ENCODE data around the gene P2RX1.

The P2RX1 gene

DNA sequence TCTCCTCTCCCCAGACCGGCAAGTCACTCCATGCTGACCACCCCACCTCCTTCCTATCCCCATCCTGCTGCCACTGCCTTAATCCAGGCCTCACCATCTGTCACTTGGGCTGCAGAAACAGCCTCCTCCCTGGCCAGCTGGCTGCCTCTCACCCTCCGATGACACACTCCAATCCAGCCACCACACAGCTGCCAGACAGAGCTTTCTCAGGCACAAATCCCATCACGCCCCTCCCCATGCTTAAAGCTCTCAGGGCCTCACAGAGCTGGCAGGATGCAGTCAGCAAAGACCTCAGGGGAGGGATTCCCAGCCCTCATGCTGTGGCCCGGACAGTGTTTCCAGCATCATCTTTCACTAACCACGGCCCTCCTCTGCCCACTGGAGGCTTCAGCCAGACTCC, 37.1 kb downstream of the P2RX1 start:
- Histone ChIP-seq H3K9me3 (ENCODE audit: control insufficient read depth, low read depth, low read length) (no peaks in the 10 kb centered on the region), H3K27ac (ENCODE audit: low read length) (no peak overlapping the region), H3K4me3 (ENCODE audit: low read length) (no peak overlapping the region), H3K4me1 (ENCODE audit: control insufficient read depth, low read depth, low read length) (no peaks in the 10 kb centered on the region), H3K36me3 (ENCODE audit: control insufficient read depth, low read depth, low read length) (no peaks in the 10 kb centered on the region), H3K9ac (ENCODE audit: low read length) (no peak overlapping the region), H3K27me3 (ENCODE audit: control insufficient read depth, insufficient read depth, low read length) (no peaks in the 10 kb centered on the region)

DNA sequence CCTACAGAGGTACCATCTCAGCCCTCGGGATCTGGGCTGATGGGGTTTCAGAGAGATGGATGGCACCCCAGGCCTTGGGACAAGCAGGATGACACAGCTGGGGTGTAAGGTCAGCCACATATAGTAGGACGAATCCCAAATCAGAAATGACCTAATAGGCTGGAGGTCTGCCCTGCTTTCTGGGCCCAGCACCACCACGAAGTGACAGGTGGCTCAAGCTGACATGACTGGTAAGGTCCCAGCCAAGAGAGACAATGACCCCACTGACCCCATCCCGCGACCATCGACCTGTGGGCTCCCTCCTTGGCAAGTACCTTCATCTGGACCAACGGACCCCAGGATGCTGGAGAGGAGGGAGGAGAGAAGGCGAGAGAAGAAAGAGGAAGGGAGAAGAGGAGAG, 39.0 kb downstream of the P2RX1 start:
- Histone ChIP-seq H3K27me3 (ENCODE audit: control insufficient read depth, insufficient read depth, low read length) (no peaks in the 10 kb centered on the region), H3K9ac (ENCODE audit: low read length) (no peak overlapping the region), H3K4me1 (ENCODE audit: control insufficient read depth, low read depth, low read length) (no peaks in the 10 kb centered on the region), H3K9me3 (ENCODE audit: control insufficient read depth, low read depth, low read length) (no peaks in the 10 kb centered on the region), H3K36me3 (ENCODE audit: control insufficient read depth, low read depth, low read length) (no peaks in the 10 kb centered on the region), H3K27ac (ENCODE audit: low read length) (no peak overlapping the region), H3K4me3 (ENCODE audit: low read length) (no peak overlapping the region)

- Histone ChIP-seq H3K27ac (ENCODE audit: low read length) (no peak overlapping the region), H3K9ac (ENCODE audit: low read length) (no peak overlapping the region), H3K4me3 (ENCODE audit: low read length) (no peak overlapping the region), H3K4me1 (ENCODE audit: control insufficient read depth, low read depth, low read length) (no peaks in the 10 kb centered on the region), H3K36me3 (ENCODE audit: control insufficient read depth, low read depth, low read length) (no peaks in the 10 kb centered on the region), H3K9me3 (ENCODE audit: control insufficient read depth, low read depth, low read length) (no peaks in the 10 kb centered on the region), H3K27me3 (ENCODE audit: control insufficient read depth, insufficient read depth, low read length) (no peaks in the 10 kb centered on the region)
Observed at GRCh38 chr17:3875317-3875716, 40.9 kb downstream of the P2RX1 start.

- Histone ChIP-seq H3K4me1 (ENCODE audit: control insufficient read depth, low read depth, low read length) (no peaks in the 10 kb centered on the region), H3K9ac (ENCODE audit: low read length) (no peak overlapping the region), H3K27ac (ENCODE audit: low read length) (no peak overlapping the region), H3K27me3 (ENCODE audit: control insufficient read depth, insufficient read depth, low read length) (no peaks in the 10 kb centered on the region), H3K4me3 (ENCODE audit: low read length) (no peak overlapping the region), H3K9me3 (ENCODE audit: control insufficient read depth, low read depth, low read length) (no peaks in the 10 kb centered on the region), H3K36me3 (ENCODE audit: control insufficient read depth, low read depth, low read length) (no peaks in the 10 kb centered on the region)
Observed at GRCh38 chr17:3873862-3874261, 42.4 kb downstream of the P2RX1 start.

DNA sequence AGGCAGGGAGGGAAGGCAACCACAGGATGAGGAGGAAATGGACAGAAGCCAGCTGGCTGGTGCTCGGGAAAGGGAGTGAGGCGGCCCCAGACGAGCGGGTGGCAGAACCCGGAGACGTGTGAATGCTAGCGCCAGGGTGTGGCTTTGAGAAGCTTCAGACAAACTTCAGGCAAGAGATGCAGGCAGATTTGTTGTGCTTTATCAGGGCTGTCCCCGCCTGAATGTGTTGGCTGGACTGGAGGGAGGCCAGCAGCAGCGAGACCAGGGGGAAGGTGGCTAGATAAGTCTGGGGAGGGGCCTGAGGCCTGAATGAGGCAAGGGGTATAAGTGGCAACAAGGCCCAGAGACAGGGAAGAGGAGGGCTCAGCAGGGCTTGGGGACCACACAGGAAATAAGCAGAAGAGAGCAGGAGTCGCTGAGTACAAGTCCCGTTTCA, 45.4 kb downstream of the P2RX1 start:
- no peak overlapping the region for H3K27ac ChIP-seq (ENCODE audit: low read length)
- H3K9ac ChIP-seq (ENCODE audit: low read length) = no peak overlapping the region
- no peaks in the 10 kb centered on the region for H3K36me3 ChIP-seq (ENCODE audit: control insufficient read depth, low read depth, low read length)
- H3K27me3 ChIP-seq (ENCODE audit: control insufficient read depth, insufficient read depth, low read length) = no peaks in the 10 kb centered on the region
- H3K4me3 ChIP-seq (ENCODE audit: low read length) = no peak overlapping the region
- H3K4me1 ChIP-seq (ENCODE audit: control insufficient read depth, low read depth, low read length) = no peaks in the 10 kb centered on the region
- no peaks in the 10 kb centered on the region for H3K9me3 ChIP-seq (ENCODE audit: control insufficient read depth, low read depth, low read length)

DNA sequence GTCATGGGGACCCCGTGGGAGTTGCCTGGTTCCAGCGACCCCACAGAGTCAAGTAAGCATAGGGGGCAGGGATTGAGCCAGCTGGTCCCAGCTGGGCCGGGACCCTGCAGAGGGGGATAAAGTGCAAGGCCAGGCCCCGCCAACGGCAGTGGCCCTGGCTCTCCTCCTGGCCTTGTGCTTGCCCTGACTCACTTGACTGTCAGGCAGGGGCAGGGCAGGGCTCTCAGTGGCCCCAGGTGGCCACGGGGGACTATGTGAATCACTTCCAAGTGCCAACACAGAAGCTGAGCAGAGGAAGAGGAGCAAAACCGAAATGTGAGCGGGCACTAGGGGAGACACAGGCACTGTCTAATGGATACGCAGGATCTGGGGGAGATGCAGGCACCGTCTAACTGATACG, 48.7 kb downstream of the P2RX1 start:
- no peak overlapping the region for H3K9ac ChIP-seq (ENCODE audit: low read length)
- H3K36me3 ChIP-seq (ENCODE audit: control insufficient read depth, low read depth, low read length) = no peaks in the 10 kb centered on the region
- H3K27ac ChIP-seq (ENCODE audit: low read length) = no peak overlapping the region
- no peaks in the 10 kb centered on the region for H3K4me1 ChIP-seq (ENCODE audit: control insufficient read depth, low read depth, low read length)
- H3K4me3 ChIP-seq (ENCODE audit: low read length) = no peak overlapping the region
- no peaks in the 10 kb centered on the region for H3K9me3 ChIP-seq (ENCODE audit: control insufficient read depth, low read depth, low read length)
- H3K27me3 ChIP-seq (ENCODE audit: control insufficient read depth, insufficient read depth, low read length) = no peaks in the 10 kb centered on the region

- H3K9ac ChIP-seq (ENCODE audit: low read length) = no peak overlapping the region
- no peak overlapping the region for H3K27ac ChIP-seq (ENCODE audit: low read length)
- no peaks in the 10 kb centered on the region for H3K27me3 ChIP-seq (ENCODE audit: control insufficient read depth, insufficient read depth, low read length)
- H3K9me3 ChIP-seq (ENCODE audit: control insufficient read depth, low read depth, low read length) = no peaks in the 10 kb centered on the region
- H3K4me3 ChIP-seq (ENCODE audit: low read length) = no peak overlapping the region
- H3K4me1 ChIP-seq (ENCODE audit: control insufficient read depth, low read depth, low read length) = no peaks in the 10 kb centered on the region
- no peaks in the 10 kb centered on the region for H3K36me3 ChIP-seq (ENCODE audit: control insufficient read depth, low read depth, low read length)
Observed at GRCh38 chr17:3867106-3867505, 49.2 kb downstream of the P2RX1 start.

- Histone ChIP-seq H3K9me3 (ENCODE audit: control insufficient read depth, low read depth, low read length) (no peaks in the 10 kb centered on the region), H3K36me3 (ENCODE audit: control insufficient read depth, low read depth, low read length) (no peaks in the 10 kb centered on the region), H3K9ac (ENCODE audit: low read length) (no peak overlapping the region), H3K4me3 (ENCODE audit: low read length) (no peak overlapping the region), H3K27me3 (ENCODE audit: control insufficient read depth, insufficient read depth, low read length) (no peaks in the 10 kb centered on the region), H3K27ac (ENCODE audit: low read length) (no peak overlapping the region), H3K4me1 (ENCODE audit: control insufficient read depth, low read depth, low read length) (no peaks in the 10 kb centered on the region)
Observed at GRCh38 chr17:3866276-3866675, 50.0 kb downstream of the P2RX1 start.

GRCh38 chr17:3865176-3865575, 51.1 kb downstream of the P2RX1 start:
- no peaks in the 10 kb centered on the region for H3K27me3 ChIP-seq (ENCODE audit: control insufficient read depth, insufficient read depth, low read length)
- H3K9ac ChIP-seq (ENCODE audit: low read length) = no peak overlapping the region
- no peaks in the 10 kb centered on the region for H3K4me1 ChIP-seq (ENCODE audit: control insufficient read depth, low read depth, low read length)
- no peak overlapping the region for H3K4me3 ChIP-seq (ENCODE audit: low read length)
- H3K27ac ChIP-seq (ENCODE audit: low read length) = no peak overlapping the region
- no peaks in the 10 kb centered on the region for H3K9me3 ChIP-seq (ENCODE audit: control insufficient read depth, low read depth, low read length)
- H3K36me3 ChIP-seq (ENCODE audit: control insufficient read depth, low read depth, low read length) = no peaks in the 10 kb centered on the region

GRCh38 chr17:3864534-3864933, 51.7 kb downstream of the P2RX1 start:
- H3K27ac ChIP-seq (ENCODE audit: low read length) = no peak overlapping the region
- H3K9ac ChIP-seq (ENCODE audit: low read length) = no peak overlapping the region
- H3K9me3 ChIP-seq (ENCODE audit: control insufficient read depth, low read depth, low read length) = no peaks in the 10 kb centered on the region
- no peaks in the 10 kb centered on the region for H3K36me3 ChIP-seq (ENCODE audit: control insufficient read depth, low read depth, low read length)
- H3K4me3 ChIP-seq (ENCODE audit: low read length) = no peak overlapping the region
- no peaks in the 10 kb centered on the region for H3K4me1 ChIP-seq (ENCODE audit: control insufficient read depth, low read depth, low read length)
- H3K27me3 ChIP-seq (ENCODE audit: control insufficient read depth, insufficient read depth, low read length) = no peaks in the 10 kb centered on the region

DNA sequence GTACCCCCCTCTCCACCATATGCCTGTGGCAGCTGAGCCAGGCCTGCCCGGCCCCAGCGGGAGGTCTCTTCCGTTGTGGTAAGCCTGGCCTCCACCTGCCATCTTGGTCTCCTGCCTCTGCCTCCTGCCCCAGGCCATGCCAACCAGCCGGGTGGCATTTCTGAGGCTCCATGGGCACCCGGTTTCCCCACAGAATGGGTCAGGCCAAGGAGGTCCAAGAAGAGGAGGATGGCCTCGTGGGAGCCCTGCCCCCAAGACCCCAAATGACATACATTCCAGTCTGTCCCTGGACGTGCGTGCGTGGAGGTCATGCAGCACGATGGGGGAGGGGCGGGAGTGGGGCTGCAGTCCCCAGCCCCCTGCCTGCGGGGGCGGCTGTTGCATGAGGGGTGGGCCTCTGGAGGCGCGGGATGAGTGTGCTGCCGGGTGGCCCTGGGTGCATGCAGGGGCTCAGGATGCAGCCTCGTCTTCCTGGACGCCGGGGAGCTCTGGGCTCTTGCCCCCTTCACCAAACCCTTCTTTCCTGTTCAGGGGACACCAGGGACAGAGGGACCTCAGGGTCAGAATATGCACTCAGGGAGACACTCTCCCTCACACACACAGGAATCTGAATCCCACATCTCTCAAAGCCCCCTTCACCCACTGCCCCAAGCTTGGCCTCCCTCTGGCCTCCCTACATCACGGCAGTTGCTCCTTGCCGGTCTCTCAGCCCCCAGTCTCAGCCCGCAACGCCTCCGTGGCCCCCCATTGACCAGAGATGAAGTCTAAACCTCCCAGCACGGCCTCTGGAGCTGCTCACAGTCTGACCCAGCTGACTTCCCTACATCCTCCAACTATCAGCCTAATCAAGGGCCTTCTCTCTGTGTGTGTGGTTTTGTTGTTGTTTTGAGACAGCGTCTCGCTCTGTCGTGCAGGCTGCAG, 54.2 kb downstream of the P2RX1 start:
- Histone ChIP-seq H3K9ac (ENCODE audit: low read length) (no peak overlapping the region), H3K27ac (ENCODE audit: low read length) (no peak overlapping the region), H3K36me3 (ENCODE audit: control insufficient read depth, low read depth, low read length) (no peaks in the 10 kb centered on the region), H3K27me3 (ENCODE audit: control insufficient read depth, insufficient read depth, low read length) (no peaks in the 10 kb centered on the region), H3K9me3 (ENCODE audit: control insufficient read depth, low read depth, low read length) (no peaks in the 10 kb centered on the region), H3K4me3 (ENCODE audit: low read length) (no peak overlapping the region), H3K4me1 (ENCODE audit: control insufficient read depth, low read depth, low read length) (no peaks in the 10 kb centered on the region)
